Progenitor cell of endocrine pancreas (in vitro differentiated cells): ENCODE results near the gene PKNOX1. TPM values are rescaled to one million over a fixed set of nuclear protein-coding genes. Genes with fewer than 3 reads are reported as not detected.

ENCODE experiments used
- DNase-seq: peaks from one replicate; pipeline ENCODE4 v3.0.0; 2021; ENCODE audit warnings: low spot score; ENCODE audit not compliant: unreplicated experiment
- H3K27ac Mint-ChIP-seq: 2 replicates; pipeline ENCODE4 v1.8.0; 2021; ENCODE audit warnings: mild to moderate bottlenecking, moderate library complexity, mixed read lengths
- H3K27me3 Mint-ChIP-seq: 2 replicates; pipeline ENCODE4 v1.8.0; 2021; ENCODE audit warnings: mixed read lengths
- H3K36me3 Mint-ChIP-seq: 2 replicates; pipeline ENCODE4 v1.8.0; 2022; ENCODE audit warnings: mixed read lengths; ENCODE audit not compliant: insufficient read depth
- H3K4me1 Mint-ChIP-seq: 2 replicates; pipeline ENCODE4 v1.8.0; 2021; ENCODE audit warnings: low read depth, mixed read lengths
- H3K4me3 Mint-ChIP-seq: 2 replicates; pipeline ENCODE4 v1.8.0; 2021; ENCODE audit warnings: low read depth, mild to moderate bottlenecking, moderate library complexity, mixed read lengths
- H3K9me3 Mint-ChIP-seq: 2 replicates; pipeline ENCODE4 v1.8.0; 2021; ENCODE audit warnings: low read depth, mixed read lengths
- CTCF ChIP-seq: fragments of 200-600 bp; sonication (generic); IDR thresholded peaks from one replicate; pipeline ENCODE4 v1.5.0; 2021; ENCODE audit warnings: antibody characterized with exemption, mild to moderate bottlenecking; ENCODE audit not compliant: unreplicated experiment
- total RNA-seq: library from RNA; stranded (reverse); gene quantifications from 2 replicates; pipeline ENCODE4 v1.2.1, GENCODE V29; 2021

PKNOX1 gene
- total RNA-seq, 1 donor from 2014 or later = 27.7 TPM

GRCh38 chr21:43021191-43021590 is 46.8 kb downstream of the PKNOX1 start:
- Mint-ChIP-seq H3K4me1 (no peaks in the 10 kb centered on the region), H3K4me3 (no peak overlapping the region), H3K27me3 (no peaks in the 10 kb centered on the region), H3K36me3 (peaks cover 11% of the 10 kb centered on the region), H3K27ac (no peak overlapping the region), H3K9me3 (no peaks in the 10 kb centered on the region)
- no peak for DNase-seq
- TF ChIP-seq CTCF = no peak

GRCh38 chr21:43021756-43022600 is 47.6 kb downstream of the PKNOX1 start:
- TF ChIP-seq CTCF = no peak
- Mint-ChIP-seq H3K4me1 (no peaks in the 10 kb centered on the region), H3K36me3 (peaks cover 11% of the 10 kb centered on the region), H3K27ac (no peak overlapping the region), H3K27me3 (no peaks in the 10 kb centered on the region), H3K4me3 (no peak overlapping the region), H3K9me3 (no peaks in the 10 kb centered on the region)
- DNase-seq = no peak

GRCh38 chr21:43023175-43023574 is 48.8 kb downstream of the PKNOX1 start:
- no peak for DNase-seq
- Mint-ChIP-seq H3K4me3 (no peak overlapping the region), H3K27ac (no peak overlapping the region), H3K9me3 (no peaks in the 10 kb centered on the region), H3K4me1 (no peaks in the 10 kb centered on the region), H3K36me3 (peaks cover 11% of the 10 kb centered on the region), H3K27me3 (no peaks in the 10 kb centered on the region)
- TF ChIP-seq CTCF = no peak

- Mint-ChIP-seq H3K9me3 (no peaks in the 10 kb centered on the region), H3K27ac (no peak overlapping the region), H3K27me3 (no peaks in the 10 kb centered on the region), H3K4me1 (no peaks in the 10 kb centered on the region), H3K4me3 (no peak overlapping the region), H3K36me3 (peaks cover 12% of the 10 kb centered on the region)
- no peak for TF ChIP-seq CTCF
- DNase-seq = no peak
These were observed 50.2 kb downstream of the PKNOX1 start for GRCh38 chr21:43024439-43025136.

- no peaks in the 10 kb centered on the region for H3K9me3 Mint-ChIP-seq
- H3K27me3 Mint-ChIP-seq = no peaks in the 10 kb centered on the region
- peaks cover 14% of the 10 kb centered on the region for H3K36me3 Mint-ChIP-seq
- no peaks in the 10 kb centered on the region for H3K4me1 Mint-ChIP-seq
- DNase-seq = no peak
- no peak overlapping the region for H3K4me3 Mint-ChIP-seq
- H3K27ac Mint-ChIP-seq = no peak overlapping the region
- no peak for TF ChIP-seq CTCF
These were observed 51.3 kb downstream of the PKNOX1 start for GRCh38 chr21:43025636-43026180.
